Testis (tissue), 3 donors: Measurements from ENCODE around the gene VPS25. TPM values are rescaled to one million over a fixed set of nuclear protein-coding genes. Genes with fewer than 3 reads are reported as not detected.
A peak's percentile ranks its signal among the peaks of the same experiment; 100 is the strongest.

Experiments
- DNase-seq: peaks from one replicate; pipeline ENCODE4 v3.0.0-alpha.2; 2019
- H3K27ac ChIP-seq, 2 donors: fragments of 200-600 bp; sonication (generic); one replicate each; pipeline ENCODE4 v1.5.1; 2019
- H3K27me3 ChIP-seq: fragments of 200-600 bp; sonication (generic); one replicate; pipeline ENCODE4 v1.5.1; 2019
- H3K36me3 ChIP-seq: fragments of 200-600 bp; sonication (generic); one replicate; pipeline ENCODE4 v1.5.1; 2017; ENCODE audit warnings: low read depth; ENCODE audit errors: missing control alignments
- H3K4me1 ChIP-seq: fragments of 200-600 bp; sonication (generic); one replicate; pipeline ENCODE4 v1.5.1; 2019
- H3K4me3 ChIP-seq, 2 donors: fragments of 200-600 bp; sonication (generic); one replicate each; pipeline ENCODE4 v1.5.1; 2017 to 2019
- H3K9me3 ChIP-seq: fragments of 200-600 bp; sonication (generic); one replicate; pipeline ENCODE4 v1.5.1; 2017
- CTCF ChIP-seq, 3 experiments: fragments of 450-650 bp in 2 of 3; fragments of 200-600 bp in 1 of 3; sonication (generic) in 1 of 3; IDR thresholded peaks; one replicate each; pipeline ENCODE4 v1.5.1; 2016 to 2019; ENCODE audit warnings: antibody characterized with exemption in 3 of 3, mild to moderate bottlenecking in 2 of 3, moderate library complexity in 1 of 3
- POLR2A ChIP-seq: fragments of 450-650 bp; IDR thresholded peaks from one replicate; pipeline ENCODE4 v1.6.1; 2017; ENCODE audit warnings: antibody characterized with exemption, mild to moderate bottlenecking, moderate library complexity
- WGBS, 2 donors: methylation state at CpG; one replicate each; pipeline ENCODE4 v1.1.5; 2018; 5-methylcytosine and 5-hydroxymethylcytosine counted together
- intact Hi-C: fragments of 100-400 bp; cut with DNase I; formaldehyde crosslinking; loops from one replicate; pipeline ENCODE4 v1.15.1; 2023; ENCODE audit warnings: low total_unique reads
- polyA plus RNA-seq: library from polyadenylated mRNA; stranded (reverse); fragments of 350-450 nt; fragmentation: Illumina TruSeq; extraction: RNeasy Lipid Tissue Mini Kit (QIAGEN cat#74804); gene quantifications from one replicate; pipeline ENCODE4 v1.2.3, GENCODE V29; 2014; ENCODE audit warnings: low read depth, low replicate concordance; ENCODE audit not compliant: insufficient read depth
- total RNA-seq, 2 donors: library from RNA; depleted of rRNA; stranded (reverse); fragments of >200 nt; gene quantifications; one replicate each; pipeline ENCODE4 v1.2.3, GENCODE V29; 2016

Gene VPS25
- total and polyA plus RNA-seq, 3 donors from 2014 or later: 48.3 to 64.1 (median 51.8) TPM

GRCh38 chr17:42778570-42778969, 5.3 kb downstream of the VPS25 start:
- H3K27ac ChIP-seq: no peak overlapping the region
- H3K9me3 ChIP-seq: no peaks in the 10 kb centered on the region
- no peak overlapping the region for H3K4me3 ChIP-seq
- H3K27me3 ChIP-seq: no peaks in the 10 kb centered on the region
- TF ChIP-seq POLR2A (no peak), CTCF (IDR thresholded peaks at IDR 0.05) (no peak)
- H3K36me3 ChIP-seq: no peaks in the 10 kb centered on the region
- peaks cover 5% of the 10 kb centered on the region for H3K4me1 ChIP-seq
- WGBS, 2 donors: 85 to 89% methylated on average over 5 of the region's 5 CpGs
- intact Hi-C loops: no loop called here
- DNase-seq: no peak

DNA sequence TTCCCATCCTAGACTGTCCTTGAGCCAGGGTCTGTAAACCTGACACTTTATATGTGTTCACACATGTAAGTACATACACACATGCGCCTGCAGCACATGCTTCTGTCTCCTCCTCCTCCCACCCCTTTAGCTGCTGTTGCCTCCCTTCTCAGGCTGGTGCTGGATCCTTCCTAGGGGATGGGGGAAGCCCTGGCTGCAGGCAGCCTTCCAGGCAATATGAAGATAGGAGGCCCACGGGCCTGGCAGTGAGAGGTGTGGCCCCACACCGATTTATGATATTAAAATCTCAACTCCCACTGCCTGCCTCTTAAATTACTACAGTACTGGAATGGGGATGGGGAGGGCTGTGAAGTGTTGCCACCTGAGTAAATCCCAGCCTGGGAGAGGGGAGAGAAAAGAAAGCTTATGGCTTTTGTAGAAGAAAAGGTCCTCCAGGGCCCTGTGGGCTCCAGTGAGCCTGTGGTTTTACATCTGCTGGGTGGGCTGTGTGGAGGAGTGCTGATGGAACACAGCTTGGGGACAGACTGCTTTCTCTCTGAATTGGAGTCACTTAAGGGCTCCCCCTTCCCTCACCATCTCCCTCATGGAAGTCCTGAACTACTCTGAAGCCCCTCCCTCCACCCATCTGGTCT, 6.2 kb downstream of the VPS25 start:
- intact Hi-C loops: no loop called here
- Histone ChIP-seq H3K4me3 (no peak overlapping the region), H3K4me1 (no peaks in the 10 kb centered on the region), H3K27ac (no peak overlapping the region), H3K27me3 (no peaks in the 10 kb centered on the region), H3K9me3 (no peaks in the 10 kb centered on the region), H3K36me3 (no peaks in the 10 kb centered on the region)
- WGBS, 2 donors: 54 to 62% methylated on average over 3 of the region's 3 CpGs
- DNase-seq: no peak
- TF ChIP-seq CTCF (IDR thresholded peaks at IDR 0.05) (no peak), POLR2A (no peak)

DNA sequence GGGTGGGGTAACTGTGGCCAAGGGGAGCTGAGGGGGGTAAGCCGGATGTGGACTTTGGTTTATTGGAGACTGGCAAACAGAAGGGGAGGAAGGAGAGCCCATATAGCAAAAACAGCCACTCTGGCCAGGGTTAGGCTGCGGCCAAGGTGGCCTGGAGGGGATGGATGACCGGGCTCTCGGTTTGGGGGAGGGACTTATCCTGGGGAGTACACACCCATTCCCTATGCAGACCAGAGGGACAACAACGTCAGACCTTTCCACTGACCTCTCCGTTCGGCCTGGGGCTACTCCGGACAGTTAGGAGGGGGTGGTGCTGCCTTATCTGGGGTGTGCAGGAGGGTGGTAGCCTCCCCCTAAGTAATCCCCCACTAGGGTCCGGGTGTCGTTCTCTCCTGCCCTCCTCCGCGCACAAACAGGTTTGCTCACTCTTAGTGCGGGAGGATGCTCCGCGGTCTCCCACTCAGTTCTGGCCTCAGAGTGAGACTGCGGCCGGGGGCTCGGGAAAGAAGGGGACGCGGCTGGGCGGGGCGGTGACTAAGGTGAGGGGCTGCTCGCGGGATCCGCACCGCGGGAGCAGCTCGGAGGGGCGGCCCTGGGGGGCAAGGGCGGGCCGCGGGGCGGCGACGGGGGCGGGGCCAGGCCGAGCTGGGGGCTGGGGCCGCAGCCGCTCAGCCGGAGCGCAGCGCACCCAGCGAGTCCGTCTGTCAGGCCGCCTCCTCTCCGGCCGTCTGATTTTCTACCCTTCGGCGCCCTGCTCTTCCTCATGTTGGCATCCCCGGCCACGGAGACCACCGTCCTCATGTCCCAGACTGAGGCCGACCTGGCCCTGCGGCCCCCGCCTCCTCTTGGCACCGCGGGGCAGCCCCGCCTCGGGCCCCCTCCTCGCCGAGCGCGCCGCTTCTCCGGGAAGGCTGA, 6.9 kb downstream of the VPS25 start, which contains the start of gene WNK4:
Gene WNK4, plus strand, starts transcription at position 675 of the 915 bp plus-strand sequence. Its CDS starts 89 bp downstream, at position 764.
- Histone ChIP-seq H3K27me3 (no peaks in the 10 kb centered on the region), H3K36me3 (no peaks in the 10 kb centered on the region), H3K9me3 (no peaks in the 10 kb centered on the region), H3K4me1 (no peaks in the 10 kb centered on the region), H3K27ac (no peak within 1 kb of the TSS), H3K4me3 (peak within 1 kb of the TSS; percentile 32 to 43)
- no peak for DNase-seq
- TF ChIP-seq POLR2A: no peak
- TF ChIP-seq CTCF (IDR thresholded peaks at IDR 0.05): no peak
- WGBS, 2 donors: 10 to 19% methylated on average over 29 to 65 of the region's 65 CpGs
- intact Hi-C loops: no loop called here

DNA sequence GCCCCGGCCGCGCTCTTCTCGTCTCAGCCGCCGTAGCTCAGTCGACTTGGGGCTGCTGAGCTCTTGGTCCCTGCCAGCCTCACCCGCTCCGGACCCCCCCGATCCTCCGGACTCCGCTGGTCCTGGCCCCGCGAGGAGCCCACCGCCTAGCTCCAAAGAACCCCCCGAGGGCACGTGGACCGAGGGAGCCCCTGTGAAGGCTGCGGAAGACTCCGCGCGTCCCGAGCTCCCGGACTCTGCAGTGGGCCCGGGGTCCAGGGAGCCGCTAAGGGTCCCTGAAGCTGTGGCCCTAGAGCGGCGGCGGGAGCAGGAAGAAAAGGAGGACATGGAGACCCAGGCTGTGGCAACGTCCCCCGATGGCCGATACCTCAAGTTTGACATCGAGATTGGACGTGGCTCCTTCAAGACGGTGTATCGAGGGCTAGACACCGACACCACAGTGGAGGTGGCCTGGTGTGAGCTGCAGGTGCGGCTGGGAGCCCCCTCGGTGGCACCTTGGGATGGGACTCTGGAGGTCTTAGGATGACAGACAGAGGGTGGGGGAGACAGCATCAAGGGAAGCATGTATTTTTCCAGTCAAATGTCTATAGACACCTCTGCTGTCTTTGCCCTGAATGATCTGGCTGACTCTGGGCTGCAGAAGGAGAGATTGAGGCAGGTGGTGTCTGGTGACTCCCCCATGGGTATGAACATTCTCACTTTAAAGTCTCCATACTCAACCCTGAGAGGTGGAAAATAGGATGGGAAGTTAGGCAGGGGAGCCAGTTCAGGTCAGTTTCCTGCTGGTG, 7.8 kb downstream of the VPS25 start:
- TF ChIP-seq POLR2A (no peak), CTCF (IDR thresholded peaks at IDR 0.05) (no peak)
- H3K4me3 ChIP-seq: peak overlapping the region; percentile 32 to 43
- no peak overlapping the region for H3K27ac ChIP-seq
- no peak for DNase-seq
- no peaks in the 10 kb centered on the region for H3K36me3 ChIP-seq
- intact Hi-C loops: no loop called here
- 22% methylated on average over 25 to 39 of the region's 39 CpGs for WGBS, 2 donors
- H3K27me3 ChIP-seq: no peaks in the 10 kb centered on the region
- no peaks in the 10 kb centered on the region for H3K4me1 ChIP-seq
- H3K9me3 ChIP-seq: no peaks in the 10 kb centered on the region
